Stomach (tissue), 4 donors: ENCODE results near the gene ITGA1.

ENCODE experiments used
- CTCF ChIP-seq, 7 experiments: fragments of 450-650 bp in 4 of 7; fragments of 200-600 bp in 3 of 7; sonication (generic) in 3 of 7; IDR thresholded peaks; one replicate each; pipeline ENCODE4 v1.5.1; 2016 to 2019; ENCODE audit warnings: antibody characterized with exemption in 7 of 7, control low read depth in 2 of 7, mild to moderate bottlenecking in 1 of 7
- EP300 ChIP-seq: sonication (generic); formaldehyde crosslinking; IDR thresholded peaks from one replicate; pipeline ENCODE4 v1.6.1; 2017; ENCODE audit warnings: antibody characterized with exemption
- POLR2AphosphoS5 ChIP-seq, 3 donors: sonication (generic); formaldehyde crosslinking; IDR thresholded peaks; one replicate each; pipeline ENCODE4 v1.6.1; 2016; ENCODE audit warnings: antibody characterized with exemption in 3 of 3

GRCh38 chr5:52989781-52990527, 202.2 kb downstream of the ITGA1 start:
- peak in 1 of 7 experiments; percentile 10 for TF ChIP-seq CTCF (IDR thresholded peaks at IDR 0.05)
- no peak for TF ChIP-seq POLR2AphosphoS5 (IDR thresholded peaks at IDR 0.05)
- no peak for TF ChIP-seq EP300
